PC-3 (cell line): ENCODE data around the gene TDRD7. TPM values are rescaled to one million over a fixed set of nuclear protein-coding genes. Genes with fewer than 3 reads are reported as not detected.

Experiments
- ATAC-seq: fragments of 200-7000 bp; cut with Tn5 transposase; 2 replicates; pipeline ENCODE4 v1.9.1; 2020; ENCODE audit warnings: mild to moderate bottlenecking, moderate library complexity
- BruUV-seq: library from RNA; stranded (reverse); fragments of 400-500 nt; replicated peaks from 2 replicates; lab custom pipeline; 2021; lab: Mats Ljungman, UMichigan
- CTCF ChIA-PET: fragments of 300-600 bp; sonication (Branson Sonifier 250); formaldehyde crosslinking; loops from one replicate; lab custom pipeline; 2022; ENCODE audit warnings: antibody characterized with exemption; lab: Charles Lee
- POLR2A ChIA-PET: fragments of 300-600 bp; sonication (Branson Sonifier 250); formaldehyde crosslinking; loops from one replicate; lab custom pipeline; 2022; ENCODE audit warnings: antibody characterized with exemption; ENCODE audit not compliant: unreplicated experiment; lab: Charles Lee
- DNase-seq: peaks from one replicate; pipeline ENCODE4 v3.0.0-alpha.2; 2015
- H2AFZ ChIP-seq: fragments of 300-600 bp; sonication (generic); 2 replicates; pipeline ENCODE4 v1.6.0; 2016; ENCODE audit warnings: antibody characterized with exemption, low read length
- H3F3A ChIP-seq: fragments of 300-600 bp; sonication (generic); one replicate; pipeline ENCODE4 v1.6.0; 2017; ENCODE audit warnings: antibody characterized with exemption, low read length, control low read depth, mild to moderate bottlenecking; ENCODE audit not compliant: unreplicated experiment
- H3K27ac ChIP-seq: fragments of 300-600 bp; sonication (generic); 2 replicates; pipeline ENCODE4 v1.5.1; 2016; ENCODE audit warnings: mild to moderate bottlenecking, low read length
- H3K27me3 ChIP-seq: fragments of 300-600 bp; sonication (generic); 2 replicates; pipeline ENCODE4 v1.6.1; 2016; ENCODE audit warnings: low read length, mixed read lengths
- H3K36me3 ChIP-seq: fragments of 300-600 bp; sonication (generic); 2 replicates; pipeline ENCODE4 v1.6.1; 2016; ENCODE audit warnings: low read depth, mixed run types, low read length, mixed read lengths
- H3K4me1 ChIP-seq: fragments of 300-600 bp; sonication (generic); 2 replicates; pipeline ENCODE4 v1.5.1; 2016; ENCODE audit warnings: low read length; ENCODE audit not compliant: insufficient read depth
- H3K4me2 ChIP-seq: fragments of 300-600 bp; sonication (generic); 2 replicates; pipeline ENCODE4 v1.6.0; 2016; ENCODE audit warnings: low read length
- H3K4me3 ChIP-seq: fragments of 300-600 bp; sonication (generic); 2 replicates; pipeline ENCODE4 v1.5.1; 2016; ENCODE audit warnings: mild to moderate bottlenecking, low read length, mixed read lengths
- H3K79me2 ChIP-seq: fragments of 300-600 bp; sonication (generic); 2 replicates; pipeline ENCODE4 v1.6.1; 2017; ENCODE audit warnings: low read length, mixed read lengths
- H3K9ac ChIP-seq: fragments of 300-600 bp; sonication (generic); 2 replicates; pipeline ENCODE4 v1.6.0; 2016; ENCODE audit warnings: mild to moderate bottlenecking, low read length
- H3K9me2 ChIP-seq: fragments of 300-600 bp; sonication (generic); replicated peaks from 2 replicates; pipeline ENCODE4 v1.6.1; 2016; ENCODE audit warnings: mixed run types, low read length, mixed read lengths
- H3K9me3 ChIP-seq: fragments of 300-600 bp; sonication (generic); 2 replicates; pipeline ENCODE4 v1.6.1; 2016; ENCODE audit warnings: low read length, mixed read lengths
- H4K20me1 ChIP-seq: fragments of 300-600 bp; sonication (generic); 2 replicates; pipeline ENCODE4 v1.6.1; 2016; ENCODE audit warnings: low read length, mixed read lengths
- EZH2 ChIP-seq: fragments of 300-600 bp; sonication (generic); IDR thresholded peaks from one replicate; pipeline ENCODE4 v1.6.1; 2017; ENCODE audit warnings: antibody characterized with exemption, mild to moderate bottlenecking, low read length; ENCODE audit not compliant: unreplicated experiment
- EZH2phosphoT487 ChIP-seq: fragments of 300-600 bp; sonication (generic); IDR thresholded peaks from 2 replicates; pipeline ENCODE4 v1.6.1; 2018; ENCODE audit warnings: mild to moderate bottlenecking, antibody characterized with exemption, low read length, borderline replicate concordance
- intact Hi-C: fragments of 100-400 bp; cut with micrococcal nuclease; formaldehyde crosslinking; loops from 2 replicates; pipeline ENCODE4 v1.9.0; 2023
- microRNA-seq: library from miRNA; unstranded; fragments of <30 nt; microRNA quantifications from one replicate; pipeline ENCODE4 v1.1.0, GENCODE V29; 2020; ENCODE audit not compliant: unreplicated experiment
- total RNA-seq: library from RNA; depleted of rRNA; stranded (reverse); fragments of >200 nt; gene quantifications from 2 replicates; pipeline ENCODE4 v1.2.3, GENCODE V29; 2014; rRNA removed
- TF ChIP-seq, protein P1 (sequence below): fragments of 300-600 bp; sonication (generic); conservative IDR thresholded peaks from 2 replicates; pipeline ENCODE4 v1.5.1; 2017; ENCODE audit warnings: antibody characterized with exemption, low read depth, mild to moderate bottlenecking, low read length

The TDRD7 gene
- total RNA-seq, 1 experiment from 2014 or later = 4.2 TPM

DNA sequence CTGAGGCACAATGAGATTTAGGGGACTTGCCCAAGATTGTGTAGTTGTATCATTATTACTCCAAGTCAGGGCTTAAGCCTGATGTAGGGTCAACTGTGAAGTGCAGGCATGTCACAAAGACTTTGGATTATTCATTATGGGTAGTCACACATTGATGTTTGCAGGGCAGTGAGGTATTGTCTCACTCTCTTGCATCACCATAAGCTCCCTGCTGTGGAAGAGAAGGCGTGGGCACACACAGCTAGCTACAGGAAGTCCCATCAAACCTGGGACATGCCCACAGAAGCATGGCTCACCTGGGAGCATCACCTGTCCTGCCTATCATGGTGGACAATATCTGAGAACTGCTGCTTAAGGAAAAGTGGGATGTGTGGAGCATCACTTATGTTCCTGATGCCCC is 131.7 kb downstream of the TDRD7 start:
- H4K20me1 ChIP-seq = no peaks in the 10 kb centered on the region
- ChIA-PET POLR2A (interaction anchor here (0.6 kb wide), 1 partner anchor 103 kb away, joined by 3 read pairs; no protein-coding TSS in a partner anchor), CTCF (no interaction called here)
- H3K9ac ChIP-seq = no peak overlapping the region
- H3K79me2 ChIP-seq = no peaks in the 10 kb centered on the region
- no peaks in the 10 kb centered on the region for H3K9me3 ChIP-seq
- no peaks in the 10 kb centered on the region for H3K36me3 ChIP-seq
- H3K27ac ChIP-seq = no peak overlapping the region
- peak; percentile 4 for DNase-seq
- H2AFZ ChIP-seq = no peak overlapping the region
- no peak overlapping the region for H3K4me3 ChIP-seq
- intact Hi-C loops = no loop called here
- TF ChIP-seq EZH2 (no peak), EZH2phosphoT487 (no peak)
- TF ChIP-seq, protein P1, sequence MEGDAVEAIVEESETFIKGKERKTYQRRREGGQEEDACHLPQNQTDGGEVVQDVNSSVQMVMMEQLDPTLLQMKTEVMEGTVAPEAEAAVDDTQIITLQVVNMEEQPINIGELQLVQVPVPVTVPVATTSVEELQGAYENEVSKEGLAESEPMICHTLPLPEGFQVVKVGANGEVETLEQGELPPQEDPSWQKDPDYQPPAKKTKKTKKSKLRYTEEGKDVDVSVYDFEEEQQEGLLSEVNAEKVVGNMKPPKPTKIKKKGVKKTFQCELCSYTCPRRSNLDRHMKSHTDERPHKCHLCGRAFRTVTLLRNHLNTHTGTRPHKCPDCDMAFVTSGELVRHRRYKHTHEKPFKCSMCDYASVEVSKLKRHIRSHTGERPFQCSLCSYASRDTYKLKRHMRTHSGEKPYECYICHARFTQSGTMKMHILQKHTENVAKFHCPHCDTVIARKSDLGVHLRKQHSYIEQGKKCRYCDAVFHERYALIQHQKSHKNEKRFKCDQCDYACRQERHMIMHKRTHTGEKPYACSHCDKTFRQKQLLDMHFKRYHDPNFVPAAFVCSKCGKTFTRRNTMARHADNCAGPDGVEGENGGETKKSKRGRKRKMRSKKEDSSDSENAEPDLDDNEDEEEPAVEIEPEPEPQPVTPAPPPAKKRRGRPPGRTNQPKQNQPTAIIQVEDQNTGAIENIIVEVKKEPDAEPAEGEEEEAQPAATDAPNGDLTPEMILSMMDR = no peak
- no peak for ATAC-seq
- no peaks in the 10 kb centered on the region for H3F3A ChIP-seq
- no peaks in the 10 kb centered on the region for H3K4me1 ChIP-seq
- H3K4me2 ChIP-seq = no peak overlapping the region
- H3K27me3 ChIP-seq = no peaks in the 10 kb centered on the region
- no peaks in the 10 kb centered on the region for H3K9me2 ChIP-seq
- no TSS peak for BruUV-seq

DNA sequence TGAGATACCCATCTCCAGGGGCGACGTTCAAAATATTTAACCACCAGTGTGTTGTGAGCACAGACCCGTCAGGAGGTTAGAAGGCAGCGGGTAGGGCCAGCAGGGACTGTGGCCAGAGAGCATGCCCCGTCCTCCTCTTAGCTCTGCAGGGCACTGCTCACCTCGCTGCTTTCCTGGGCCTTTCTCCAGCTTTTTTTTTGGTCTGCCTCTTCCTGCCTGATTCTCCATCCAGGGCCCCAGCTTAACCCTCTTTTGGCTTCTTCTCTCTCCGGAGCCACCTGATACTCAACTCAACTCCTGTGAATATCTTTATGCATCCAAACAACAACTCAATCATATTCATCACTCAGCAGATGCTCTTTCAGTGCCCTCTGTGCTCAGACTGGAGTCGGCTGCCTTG is 133.6 kb downstream of the TDRD7 start:
- ChIA-PET POLR2A (no interaction called here), CTCF (no interaction called here)
- Histone ChIP-seq H3K9me3 (no peaks in the 10 kb centered on the region), H4K20me1 (no peaks in the 10 kb centered on the region), H3K36me3 (no peaks in the 10 kb centered on the region), H3K27me3 (no peaks in the 10 kb centered on the region), H3K9me2 (no peaks in the 10 kb centered on the region), H3K27ac (no peak overlapping the region), H3K79me2 (no peaks in the 10 kb centered on the region), H3K4me1 (no peaks in the 10 kb centered on the region), H2AFZ (no peak overlapping the region), H3K4me3 (no peak overlapping the region), H3K9ac (no peak overlapping the region), H3K4me2 (no peak overlapping the region), H3F3A (no peaks in the 10 kb centered on the region)
- ATAC-seq (no peak), DNase-seq (no peak)
- intact Hi-C loops = no loop called here
- no TSS peak for BruUV-seq
- TF ChIP-seq EZH2phosphoT487 (no peak), EZH2 (no peak)
- TF ChIP-seq, protein P1 = no peak

Small RNA genes lying within 50 kb of the gene (microRNA-seq; reads per million reads assigned to microRNA genes)
- gene MIR1302-8 = not detected

Other genes starting within 250 kb of the TDRD7 start
- gene CCDC180, start 104.4 kb upstream of the TDRD7 start, total RNA-seq = 0.55 and 0.69 TPM in 2 replicates
- not detected in 2 replicates for gene TMOD1, start 89.6 kb downstream of the TDRD7 start, total RNA-seq
- gene TSTD2, start 221.3 kb downstream of the TDRD7 start, total RNA-seq = 7.4 and 11.2 TPM in 2 replicates
- 22.6 and 23.0 TPM in 2 replicates for gene NCBP1, start 221.7 kb downstream of the TDRD7 start, total RNA-seq